Measurements from ENCODE around the gene GLT1D1.

GRCh38 chr12:128961308-128961902 is 108.1 kb downstream of the GLT1D1 start:
- TF ChIP-seq CTCF (IDR thresholded peaks at IDR 0.05) (no peak), POLR2A (IDR thresholded peaks at IDR 0.05) (no peak)

Data from Peyer's patch (tissue), 4 donors.